HG03280 (cell line): ENCODE results near the gene ZBTB47.

Source experiments
- ATAC-seq: cut with Tn5 transposase; IDR thresholded peaks from one replicate; pipeline ENCODE4 v1.9.1; 2021; ENCODE audit warnings: mild to moderate bottlenecking, moderate library complexity; ENCODE audit not compliant: unreplicated experiment

ZBTB47 gene

GRCh38 chr3:42711491-42712343 is 58.2 kb downstream of the ZBTB47 start:
- no peak for ATAC-seq

GRCh38 chr3:42712344-42712648 is 58.8 kb downstream of the ZBTB47 start:
- ATAC-seq, result no peak

- no peak for ATAC-seq
These were observed 59.3 kb downstream of the ZBTB47 start for GRCh38 chr3:42712688-42713372.

GRCh38 chr3:42713747-42714146 is 60.2 kb downstream of the ZBTB47 start:
- ATAC-seq, result no peak

- ATAC-seq, result no peak
These were observed 60.8 kb downstream of the ZBTB47 start for GRCh38 chr3:42714171-42714852.
